ENCODE results near the gene RBM20.
A peak's percentile ranks its signal among the peaks of the same experiment; 100 is the strongest.
"Not testable (repeated sequence)": the region's sequence is repeated elsewhere in the genome, so short reads cannot be mapped to it uniquely, and the experiment has no call there.

Gene RBM20

GRCh38 chr10:110643653-110644597 is at the start of gene RBM20:
Gene RBM20 (plus strand): TSS chr10:110644336. CDS start chr10:110644455, 119 bp downstream.
- peak; percentile 50 for DNase-seq (ENCODE audit: low read depth)

- no peak for DNase-seq (ENCODE audit: low read depth)
Observed at GRCh38 chr10:110597476-110597875, 46.7 kb upstream of the RBM20 start.

GRCh38 chr10:110600487-110601101 is 43.5 kb upstream of the RBM20 start:
- peak; percentile 77 for DNase-seq (ENCODE audit: low read depth)

- no peak for DNase-seq (ENCODE audit: low read depth)
Observed at GRCh38 chr10:110601581-110601980, 42.6 kb upstream of the RBM20 start.

GRCh38 chr10:110608087-110608486 is 36.0 kb upstream of the RBM20 start:
- DNase-seq (ENCODE audit: low read depth) = no peak

- peak; percentile 28 for DNase-seq (ENCODE audit: low read depth)
Observed at GRCh38 chr10:110609605-110610004, 34.5 kb upstream of the RBM20 start.

- DNase-seq (ENCODE audit: low read depth) = peak; percentile 68
Observed at GRCh38 chr10:110610308-110610774, 33.8 kb upstream of the RBM20 start.

- not testable (repeated sequence) for DNase-seq (ENCODE audit: low read depth)
Observed at GRCh38 chr10:110610781-110611180, 33.4 kb upstream of the RBM20 start.

- no peak for DNase-seq (ENCODE audit: low read depth)
Observed at GRCh38 chr10:110612087-110612486, 32.0 kb upstream of the RBM20 start.

GRCh38 chr10:110612629-110613028 is 31.5 kb upstream of the RBM20 start:
- no peak for DNase-seq (ENCODE audit: low read depth)

- DNase-seq (ENCODE audit: low read depth) = peak; percentile 14
Observed at GRCh38 chr10:110613341-110613995, 30.7 kb upstream of the RBM20 start.

- no peak for DNase-seq (ENCODE audit: low read depth)
Observed at GRCh38 chr10:110613996-110614495, 30.1 kb upstream of the RBM20 start.

- DNase-seq (ENCODE audit: low read depth) = peak; percentile 12
Observed at GRCh38 chr10:110615057-110615747, 28.9 kb upstream of the RBM20 start.

- no peak for DNase-seq (ENCODE audit: low read depth)
Observed at GRCh38 chr10:110616493-110617033, 27.6 kb upstream of the RBM20 start.

GRCh38 chr10:110617425-110618229 is 26.5 kb upstream of the RBM20 start:
- DNase-seq (ENCODE audit: low read depth) = no peak

GRCh38 chr10:110618230-110618610 is 25.9 kb upstream of the RBM20 start:
- DNase-seq (ENCODE audit: low read depth) = no peak

GRCh38 chr10:110619514-110620397 is 24.4 kb upstream of the RBM20 start:
- DNase-seq (ENCODE audit: low read depth) = no peak

GRCh38 chr10:110620398-110620719 is 23.8 kb upstream of the RBM20 start:
- DNase-seq (ENCODE audit: low read depth) = no peak

- DNase-seq (ENCODE audit: low read depth) = not testable (repeated sequence)
Observed at GRCh38 chr10:110623316-110623715, 20.8 kb upstream of the RBM20 start.

All from ELR (cell line).